Spleen (tissue), 7 donors: Measurements from ENCODE around the gene C1QTNF2.

ENCODE experiments used
- POLR2AphosphoS5 ChIP-seq, 3 donors: sonication (generic); formaldehyde crosslinking; IDR thresholded peaks; one replicate each; pipeline ENCODE4 v1.5.1; 2017; ENCODE audit warnings: antibody characterized with exemption in 3 of 3
- TF ChIP-seq, protein P1 (sequence below), 11 experiments: fragments of 200-600 bp in 7 of 11; fragments of 450-650 bp in 4 of 11; sonication (generic) in 4 of 11; IDR thresholded peaks in 8 of 11; conservative IDR thresholded peaks in 3 of 11; 1 replicate in 7 of 11; 2 replicates in 4 of 11; pipeline versions ENCODE4 v1.4.0 to v1.8.0; 2016 to 2021; ENCODE audit warnings: antibody characterized with exemption in 11 of 11, inconsistent platforms in 4 of 11, mild to moderate bottlenecking in 1 of 11
- donor health status: DM: no; HTN: no; CAD: no; lungs with moderate emphysema.
- donor health status: DM: no; HTN: no; CAD: no.
- donor health status: DM: no; HTN: no; CAD: no.

DNA sequence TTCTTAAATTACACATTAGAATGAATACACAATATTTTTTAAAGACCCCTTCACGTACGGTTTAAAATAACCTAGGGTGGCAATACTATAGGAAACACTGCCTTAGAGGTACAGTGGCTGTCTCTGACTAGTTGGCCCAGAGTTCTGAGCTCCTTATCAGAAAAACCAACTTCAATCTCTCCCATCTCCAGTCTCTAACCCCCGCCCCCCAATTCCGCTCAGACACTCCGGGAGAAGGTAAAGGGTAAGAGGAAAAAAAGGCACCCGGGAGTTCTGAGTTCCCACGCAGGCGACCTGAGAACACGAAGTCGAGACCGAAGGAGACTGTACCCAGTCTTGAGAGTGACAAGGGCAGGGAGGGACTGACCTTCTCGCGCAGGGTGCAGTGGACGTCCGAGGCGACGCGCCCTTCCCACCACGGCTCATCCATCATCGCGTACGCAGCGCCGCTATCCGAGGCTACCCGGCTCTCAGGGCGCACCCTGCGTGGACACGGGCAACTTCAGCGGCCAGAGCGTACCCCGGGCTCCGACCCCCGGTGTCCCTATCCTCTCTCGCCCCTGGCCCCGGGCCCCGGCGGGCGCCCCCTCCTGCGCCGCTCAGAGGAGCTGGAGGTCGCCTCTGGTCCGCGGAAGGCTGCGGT is 58.8 kb downstream of the C1QTNF2 start:
- TF ChIP-seq POLR2AphosphoS5 (IDR thresholded peaks at IDR 0.05) = peak in 1 of 3 donors; percentile 42
- TF ChIP-seq, protein P1, sequence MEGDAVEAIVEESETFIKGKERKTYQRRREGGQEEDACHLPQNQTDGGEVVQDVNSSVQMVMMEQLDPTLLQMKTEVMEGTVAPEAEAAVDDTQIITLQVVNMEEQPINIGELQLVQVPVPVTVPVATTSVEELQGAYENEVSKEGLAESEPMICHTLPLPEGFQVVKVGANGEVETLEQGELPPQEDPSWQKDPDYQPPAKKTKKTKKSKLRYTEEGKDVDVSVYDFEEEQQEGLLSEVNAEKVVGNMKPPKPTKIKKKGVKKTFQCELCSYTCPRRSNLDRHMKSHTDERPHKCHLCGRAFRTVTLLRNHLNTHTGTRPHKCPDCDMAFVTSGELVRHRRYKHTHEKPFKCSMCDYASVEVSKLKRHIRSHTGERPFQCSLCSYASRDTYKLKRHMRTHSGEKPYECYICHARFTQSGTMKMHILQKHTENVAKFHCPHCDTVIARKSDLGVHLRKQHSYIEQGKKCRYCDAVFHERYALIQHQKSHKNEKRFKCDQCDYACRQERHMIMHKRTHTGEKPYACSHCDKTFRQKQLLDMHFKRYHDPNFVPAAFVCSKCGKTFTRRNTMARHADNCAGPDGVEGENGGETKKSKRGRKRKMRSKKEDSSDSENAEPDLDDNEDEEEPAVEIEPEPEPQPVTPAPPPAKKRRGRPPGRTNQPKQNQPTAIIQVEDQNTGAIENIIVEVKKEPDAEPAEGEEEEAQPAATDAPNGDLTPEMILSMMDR (IDR thresholded peaks at IDR 0.05 in 8 of 11, conservative IDR thresholded peaks at IDR 0.05 in 3 of 11) = no peak
